GM10266 (cell line): ENCODE results near the gene IL1RL1.

Experiments used
- DNase-seq: peaks from one replicate; pipeline ENCODE4 v3.0.0; 2012; ENCODE audit errors: extremely low spot score
- TF ChIP-seq, protein P1 (sequence below): IDR thresholded peaks from 2 replicates; pipeline ENCODE4 v1.5.1; 2012; ENCODE audit warnings: mild to moderate bottlenecking, low read depth; ENCODE audit not compliant: control insufficient read depth, insufficient read depth; ENCODE audit errors: missing control alignments

Gene IL1RL1

DNA sequence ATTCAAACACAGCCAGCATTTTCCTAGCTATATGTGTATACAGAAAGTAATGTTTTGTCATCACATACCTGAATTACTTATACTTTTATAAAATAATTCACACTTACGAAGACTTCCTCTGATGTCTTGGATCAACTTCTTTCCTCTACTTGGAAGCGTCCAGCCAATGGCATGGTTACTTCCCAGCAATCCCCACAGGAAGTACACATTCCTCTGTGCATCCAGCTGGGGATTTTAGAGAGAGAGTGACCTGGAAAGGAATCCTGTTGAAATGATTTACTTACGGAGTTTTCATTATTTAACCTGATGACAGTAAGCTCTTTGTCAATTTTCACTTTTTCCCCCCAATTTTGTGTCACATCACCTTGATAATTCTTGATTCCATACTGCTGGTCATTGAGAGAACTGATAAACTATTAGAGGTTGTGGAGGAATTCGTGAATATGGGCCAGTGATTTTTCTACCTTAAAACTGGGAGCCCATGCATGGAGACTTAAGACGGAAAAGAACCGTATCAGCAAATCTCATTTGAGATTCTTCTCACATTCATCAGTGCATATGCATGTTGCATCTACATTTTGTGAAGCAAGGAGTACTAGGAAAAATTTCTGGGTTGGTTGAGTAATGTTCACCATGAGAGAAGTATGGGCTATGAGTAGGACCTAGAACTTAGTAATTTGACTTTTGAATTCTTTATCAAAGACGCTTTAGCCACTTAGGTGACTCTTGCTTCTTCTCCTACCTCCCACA, 35.2 kb downstream of the IL1RL1 start:
- no peak for DNase-seq
- TF ChIP-seq, protein P1, sequence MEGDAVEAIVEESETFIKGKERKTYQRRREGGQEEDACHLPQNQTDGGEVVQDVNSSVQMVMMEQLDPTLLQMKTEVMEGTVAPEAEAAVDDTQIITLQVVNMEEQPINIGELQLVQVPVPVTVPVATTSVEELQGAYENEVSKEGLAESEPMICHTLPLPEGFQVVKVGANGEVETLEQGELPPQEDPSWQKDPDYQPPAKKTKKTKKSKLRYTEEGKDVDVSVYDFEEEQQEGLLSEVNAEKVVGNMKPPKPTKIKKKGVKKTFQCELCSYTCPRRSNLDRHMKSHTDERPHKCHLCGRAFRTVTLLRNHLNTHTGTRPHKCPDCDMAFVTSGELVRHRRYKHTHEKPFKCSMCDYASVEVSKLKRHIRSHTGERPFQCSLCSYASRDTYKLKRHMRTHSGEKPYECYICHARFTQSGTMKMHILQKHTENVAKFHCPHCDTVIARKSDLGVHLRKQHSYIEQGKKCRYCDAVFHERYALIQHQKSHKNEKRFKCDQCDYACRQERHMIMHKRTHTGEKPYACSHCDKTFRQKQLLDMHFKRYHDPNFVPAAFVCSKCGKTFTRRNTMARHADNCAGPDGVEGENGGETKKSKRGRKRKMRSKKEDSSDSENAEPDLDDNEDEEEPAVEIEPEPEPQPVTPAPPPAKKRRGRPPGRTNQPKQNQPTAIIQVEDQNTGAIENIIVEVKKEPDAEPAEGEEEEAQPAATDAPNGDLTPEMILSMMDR, result no peak

DNA sequence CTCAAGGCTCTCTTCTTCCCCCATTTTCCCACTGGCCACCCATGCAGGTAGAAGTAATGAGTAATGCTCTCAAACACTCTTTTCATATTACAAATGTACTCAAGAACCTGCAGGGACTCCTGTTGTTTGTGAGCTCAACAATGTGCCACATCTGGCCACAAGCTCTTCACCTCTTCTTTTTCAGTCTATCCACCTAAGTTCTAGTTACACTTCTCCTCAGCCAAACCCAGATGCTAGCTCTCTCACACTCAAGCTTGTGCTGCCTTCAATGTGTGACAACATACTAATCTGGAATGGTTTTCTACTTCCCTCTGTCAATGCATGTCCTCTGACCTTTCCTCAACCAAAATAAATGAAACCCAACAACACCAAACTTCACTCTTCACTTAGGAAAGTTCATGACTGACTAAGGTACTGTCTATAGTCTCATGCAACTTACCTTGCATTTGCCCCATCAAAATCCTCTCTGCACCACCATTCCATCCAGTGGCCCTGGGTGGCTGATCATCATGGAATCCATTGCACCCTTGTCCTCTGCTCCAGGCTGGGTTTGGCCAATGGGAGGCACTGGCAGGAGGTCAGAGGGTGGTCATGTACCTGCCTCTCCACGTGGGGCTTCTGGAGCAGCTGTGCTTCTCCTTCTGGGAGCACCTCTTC, 38.9 kb downstream of the IL1RL1 start:
- TF ChIP-seq, protein P1, result no peak
- no peak for DNase-seq

DNA sequence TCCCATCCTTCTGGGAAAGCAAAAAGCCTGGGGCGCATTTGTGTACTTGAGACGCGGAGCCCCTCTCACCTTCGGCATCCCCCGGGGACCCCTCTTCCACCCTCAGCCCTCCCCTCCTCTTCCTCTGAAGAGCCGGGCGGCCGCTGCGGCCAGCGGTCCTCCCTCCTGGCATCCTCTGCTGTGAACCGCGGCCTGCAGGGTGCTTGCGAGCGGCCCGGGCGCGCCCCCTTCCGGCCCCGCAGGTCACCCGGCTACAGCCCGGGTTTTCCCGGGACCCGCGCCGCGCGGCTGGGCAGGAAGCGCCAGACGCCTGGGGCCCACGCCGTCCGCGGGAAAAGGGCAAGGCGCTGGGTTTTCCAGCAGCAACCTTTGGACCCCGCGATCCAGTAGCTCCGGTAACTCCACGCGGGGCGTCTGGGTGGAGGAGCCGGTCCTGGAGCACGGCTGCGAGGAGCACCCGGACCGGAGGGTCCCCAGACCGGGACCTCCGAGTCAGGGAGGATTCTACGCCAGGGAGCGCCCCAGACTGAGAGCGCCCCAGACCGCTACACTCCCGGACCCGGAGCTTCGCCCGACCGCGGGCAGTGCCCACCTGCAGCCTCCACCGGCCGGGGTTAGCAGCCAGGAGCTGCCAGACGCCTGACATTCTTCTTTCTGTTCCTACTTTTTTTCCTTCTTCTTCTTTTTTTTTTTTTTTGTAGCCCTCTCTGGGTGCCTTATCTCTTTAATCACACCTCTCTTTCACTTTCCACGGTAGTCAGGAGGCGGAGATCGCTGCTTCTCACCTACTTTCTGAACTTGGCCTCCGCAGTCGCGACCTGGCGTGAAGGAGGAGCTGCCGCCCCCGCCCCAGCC, 44.4 kb downstream of the IL1RL1 start, which contains the start of gene IL18R1:
Gene IL18R1 (plus strand): TSS at position 271 of the 855 bp plus-strand sequence. CDS start 6,865 bp downstream, outside the sequence.
- TF ChIP-seq, protein P1, result peak; percentile 89
- DNase-seq, result peak; percentile 67

DNA sequence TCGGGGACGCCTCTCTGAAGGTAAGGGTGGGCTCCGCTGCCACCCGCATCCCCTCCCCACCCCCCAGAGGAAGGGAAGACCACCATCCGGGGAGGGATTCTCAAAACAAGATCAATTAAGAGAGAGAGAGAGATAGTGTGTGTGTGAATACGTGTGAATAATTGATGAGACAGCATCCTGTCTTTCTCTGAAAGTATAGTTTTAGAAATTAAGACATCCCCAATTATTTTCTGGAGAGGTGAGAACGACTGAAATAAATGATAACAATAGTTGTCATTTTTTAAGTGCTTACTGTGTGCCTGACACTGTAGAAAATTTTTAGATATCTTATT, 45.0 kb downstream of the IL1RL1 start:
- TF ChIP-seq, protein P1, result no peak
- DNase-seq, result no peak

DNA sequence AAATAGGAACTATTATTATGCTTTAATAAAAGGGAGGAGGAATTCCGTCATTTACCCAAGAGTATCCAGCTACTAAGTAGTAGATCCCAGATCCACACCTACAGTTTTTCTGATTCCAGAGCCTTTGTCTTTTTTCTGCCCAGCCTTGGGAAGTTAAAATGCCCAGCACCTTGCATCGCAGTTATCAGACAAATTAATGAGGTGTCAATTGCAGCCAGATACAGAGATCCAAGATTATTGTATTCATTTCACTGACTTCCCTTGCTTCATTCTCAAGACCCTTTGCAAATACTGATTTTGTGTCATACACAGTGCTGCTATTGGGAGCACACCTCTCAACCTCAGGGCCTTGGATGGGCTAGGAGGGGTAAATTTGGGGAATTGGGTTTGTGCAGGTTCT, 45.4 kb downstream of the IL1RL1 start:
- TF ChIP-seq, protein P1, result no peak

DNA sequence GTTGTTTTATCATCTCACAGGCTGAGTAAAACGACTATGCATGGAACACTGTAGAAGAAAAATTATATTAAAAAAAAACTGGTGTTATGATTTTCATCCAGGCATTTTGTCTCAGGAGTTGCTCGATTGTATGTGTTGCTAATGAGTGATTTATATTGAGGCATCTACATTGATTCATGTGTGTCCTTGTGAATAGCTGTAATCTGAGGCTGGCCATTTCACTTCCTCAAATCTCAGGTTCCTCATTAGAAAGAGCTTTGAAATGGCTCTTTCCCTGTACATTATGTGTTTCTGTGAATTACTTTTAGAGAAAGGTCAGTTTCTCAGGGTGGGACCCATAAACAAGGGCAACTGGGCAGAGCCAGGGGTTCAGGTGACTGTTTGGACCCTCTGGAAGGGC, 46.6 kb downstream of the IL1RL1 start:
- peak; percentile 49 for DNase-seq
- TF ChIP-seq, protein P1, result no peak

More for the DNA sequence above, 45.4 kb downstream of the IL1RL1 start:
- no peak for DNase-seq

DNA sequence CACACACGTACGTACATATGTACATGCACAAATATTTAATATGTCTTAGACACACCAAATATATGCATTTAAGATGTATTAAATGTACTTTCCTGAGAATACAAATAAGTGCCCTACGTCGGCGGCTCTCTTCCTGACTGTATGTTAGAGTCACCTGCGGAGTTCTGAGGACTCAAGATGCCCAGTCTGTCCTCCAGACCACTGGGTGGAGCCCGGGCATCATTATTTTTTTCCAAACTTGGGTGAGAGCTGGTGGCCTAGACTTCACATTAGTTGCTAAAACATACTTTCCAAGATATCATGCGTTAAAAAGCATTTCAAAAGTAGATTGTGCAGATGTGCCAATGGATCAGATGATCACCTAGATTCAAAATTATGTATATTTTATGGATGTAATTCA, 47.1 kb downstream of the IL1RL1 start:
- no peak for DNase-seq
- TF ChIP-seq, protein P1, result no peak
